Hippocampal formation (tissue), 2 donors: ENCODE results near the gene CHURC1.

ENCODE experiments used
- DNase-seq, 2 donors: peaks; one replicate each; lab custom pipeline; 2025; lab: John Stamatoyannopoulos, UW

Gene CHURC1

GRCh38 chr14:64956697-64957406, 42.6 kb downstream of the CHURC1 start:
- no peak for DNase-seq

- DNase-seq = no peak
Observed at GRCh38 chr14:64958201-64958600, 43.9 kb downstream of the CHURC1 start.

GRCh38 chr14:64958743-64959142, 44.5 kb downstream of the CHURC1 start:
- no peak for DNase-seq

- no peak for DNase-seq
Observed at GRCh38 chr14:64960762-64961276, 46.6 kb downstream of the CHURC1 start.

GRCh38 chr14:64963611-64964010, 49.4 kb downstream of the CHURC1 start:
- DNase-seq = no peak

GRCh38 chr14:64965356-64966000, 51.2 kb downstream of the CHURC1 start:
- no peak for DNase-seq

- no peak for DNase-seq
Observed at GRCh38 chr14:64966976-64967375, 52.7 kb downstream of the CHURC1 start.

- DNase-seq = peak in 1 of 2 donors; percentile 41
Observed at GRCh38 chr14:64968167-64968566, 53.9 kb downstream of the CHURC1 start.

GRCh38 chr14:64968651-64969050, 54.4 kb downstream of the CHURC1 start:
- no peak for DNase-seq

GRCh38 chr14:64970041-64970440, 55.8 kb downstream of the CHURC1 start:
- no peak for DNase-seq

- DNase-seq = no peak
Observed at GRCh38 chr14:64970776-64971477, 56.7 kb downstream of the CHURC1 start.

- DNase-seq = no peak
Observed at GRCh38 chr14:64971491-64971942, 57.3 kb downstream of the CHURC1 start.

- no peak for DNase-seq
Observed at GRCh38 chr14:64971943-64972791, 57.9 kb downstream of the CHURC1 start, which contains the start of gene RAB15. RAB15 (minus strand) TSS chr14:64972336; CDS start chr14:64972076, 260 bp downstream.

GRCh38 chr14:64973026-64973442, 58.8 kb downstream of the CHURC1 start:
- DNase-seq = no peak

GRCh38 chr14:64973826-64974225, 59.6 kb downstream of the CHURC1 start:
- no peak for DNase-seq

- DNase-seq = no peak
Observed at GRCh38 chr14:64974563-64974962, 60.3 kb downstream of the CHURC1 start.

GRCh38 chr14:64979336-64980074, 65.2 kb downstream of the CHURC1 start:
- DNase-seq = no peak

- peak in 1 of 2 donors; percentile 51 for DNase-seq
Observed at GRCh38 chr14:64983439-64984310, 69.4 kb downstream of the CHURC1 start.
